Ishikawa (cell line): Measurements from ENCODE around the gene ORC1.

ENCODE experiments used
- CEBPB ChIP-seq: IDR thresholded peaks from 2 replicates; pipeline ENCODE4 v1.6.1; 2012
- CREB1 ChIP-seq: IDR thresholded peaks from 2 replicates; pipeline ENCODE4 v1.6.1; 2012; ENCODE audit warnings: low read depth
- EGR1 ChIP-seq: IDR thresholded peaks from 2 replicates; pipeline ENCODE4 v1.6.1; 2012
- EP300 ChIP-seq: IDR thresholded peaks from 2 replicates; pipeline ENCODE4 v1.6.1; 2012; ENCODE audit warnings: borderline replicate concordance
- FOXM1 ChIP-seq: IDR thresholded peaks from 2 replicates; pipeline ENCODE4 v1.6.1; 2012; ENCODE audit warnings: low read depth, borderline replicate concordance
- NFIC ChIP-seq: IDR thresholded peaks from 2 replicates; pipeline ENCODE4 v1.6.1; 2012
- RAD21 ChIP-seq: IDR thresholded peaks from 2 replicates; pipeline ENCODE4 v1.6.1; 2012; ENCODE audit warnings: low read depth
- TAF1 ChIP-seq: IDR thresholded peaks from 2 replicates; pipeline ENCODE4 v1.6.1; 2012; ENCODE audit warnings: low read depth, mild to moderate bottlenecking
- TCF12 ChIP-seq: IDR thresholded peaks from 2 replicates; pipeline ENCODE4 v1.6.1; 2012; ENCODE audit warnings: low read depth
- TEAD4 ChIP-seq: IDR thresholded peaks from 2 replicates; pipeline ENCODE4 v1.6.1; 2012
- YY1 ChIP-seq: IDR thresholded peaks from 2 replicates; pipeline ENCODE4 v1.6.1; 2012; ENCODE audit warnings: low read depth
- ZBTB7A ChIP-seq: IDR thresholded peaks from 2 replicates; pipeline ENCODE4 v1.6.1; 2012; ENCODE audit warnings: low read depth
- TF ChIP-seq, protein P1 (sequence below): IDR thresholded peaks from 2 replicates; pipeline ENCODE4 v1.6.1; 2012
- TF ChIP-seq, protein P2 (sequence below): IDR thresholded peaks from 2 replicates; pipeline ENCODE4 v1.6.1; 2012
- TF ChIP-seq, protein P3 (sequence below): IDR thresholded peaks from 2 replicates; pipeline ENCODE4 v1.6.1; 2012; ENCODE audit warnings: low read depth, mild to moderate bottlenecking

ORC1 gene

DNA sequence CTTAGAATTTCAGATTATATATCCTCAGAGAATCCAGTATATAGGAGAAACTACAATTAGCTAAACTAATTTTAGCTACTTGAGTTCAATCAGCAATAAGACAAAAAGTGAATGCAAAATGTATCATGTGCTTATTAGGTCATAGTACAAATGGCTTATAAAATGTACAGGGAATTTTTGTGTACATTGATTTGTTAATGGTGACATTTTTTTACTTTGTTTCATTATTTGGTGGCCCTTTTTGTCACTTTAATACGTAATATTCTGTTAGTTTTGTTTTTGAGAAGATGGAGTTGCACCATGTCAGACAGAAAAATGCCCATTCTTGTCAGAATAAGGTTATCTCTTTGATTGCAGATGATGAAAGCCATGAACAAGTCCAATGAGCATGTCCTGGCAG, 71.8 kb downstream of the ORC1 start:
- TF ChIP-seq TAF1: no peak
- no peak for TF ChIP-seq FOXM1
- no peak for TF ChIP-seq ZBTB7A
- TF ChIP-seq TCF12: no peak
- TF ChIP-seq YY1: no peak
- TF ChIP-seq CREB1: no peak

DNA sequence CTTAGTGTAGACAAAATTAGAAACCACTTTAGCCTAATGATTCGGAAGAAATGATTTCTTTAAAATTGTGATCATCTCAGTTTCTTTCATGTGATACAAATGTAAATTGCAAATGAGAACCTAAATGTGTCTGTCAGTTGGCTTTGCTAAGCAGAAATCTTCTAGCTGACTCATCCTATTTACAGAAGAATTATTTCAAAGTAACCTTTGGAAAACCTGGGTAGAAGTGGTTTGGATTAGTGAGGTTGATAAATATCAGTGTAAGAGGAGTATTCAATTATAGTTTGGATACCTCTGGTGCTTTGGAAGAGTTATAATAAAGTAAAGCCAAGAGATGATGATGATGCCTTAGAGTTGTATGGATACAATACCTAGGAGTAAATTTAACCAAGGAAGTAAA, 75.6 kb downstream of the ORC1 start:
- TF ChIP-seq, protein P1, sequence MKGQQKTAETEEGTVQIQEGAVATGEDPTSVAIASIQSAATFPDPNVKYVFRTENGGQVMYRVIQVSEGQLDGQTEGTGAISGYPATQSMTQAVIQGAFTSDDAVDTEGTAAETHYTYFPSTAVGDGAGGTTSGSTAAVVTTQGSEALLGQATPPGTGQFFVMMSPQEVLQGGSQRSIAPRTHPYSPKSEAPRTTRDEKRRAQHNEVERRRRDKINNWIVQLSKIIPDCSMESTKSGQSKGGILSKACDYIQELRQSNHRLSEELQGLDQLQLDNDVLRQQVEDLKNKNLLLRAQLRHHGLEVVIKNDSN: no peak
- no peak for TF ChIP-seq FOXM1
- TF ChIP-seq NFIC: no peak
- TF ChIP-seq YY1: no peak
- no peak for TF ChIP-seq TCF12
- no peak for TF ChIP-seq TEAD4
- TF ChIP-seq CREB1: no peak
- no peak for TF ChIP-seq TAF1
- TF ChIP-seq, protein P2, sequence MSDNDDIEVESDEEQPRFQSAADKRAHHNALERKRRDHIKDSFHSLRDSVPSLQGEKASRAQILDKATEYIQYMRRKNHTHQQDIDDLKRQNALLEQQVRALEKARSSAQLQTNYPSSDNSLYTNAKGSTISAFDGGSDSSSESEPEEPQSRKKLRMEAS: no peak
- TF ChIP-seq, protein P3, sequence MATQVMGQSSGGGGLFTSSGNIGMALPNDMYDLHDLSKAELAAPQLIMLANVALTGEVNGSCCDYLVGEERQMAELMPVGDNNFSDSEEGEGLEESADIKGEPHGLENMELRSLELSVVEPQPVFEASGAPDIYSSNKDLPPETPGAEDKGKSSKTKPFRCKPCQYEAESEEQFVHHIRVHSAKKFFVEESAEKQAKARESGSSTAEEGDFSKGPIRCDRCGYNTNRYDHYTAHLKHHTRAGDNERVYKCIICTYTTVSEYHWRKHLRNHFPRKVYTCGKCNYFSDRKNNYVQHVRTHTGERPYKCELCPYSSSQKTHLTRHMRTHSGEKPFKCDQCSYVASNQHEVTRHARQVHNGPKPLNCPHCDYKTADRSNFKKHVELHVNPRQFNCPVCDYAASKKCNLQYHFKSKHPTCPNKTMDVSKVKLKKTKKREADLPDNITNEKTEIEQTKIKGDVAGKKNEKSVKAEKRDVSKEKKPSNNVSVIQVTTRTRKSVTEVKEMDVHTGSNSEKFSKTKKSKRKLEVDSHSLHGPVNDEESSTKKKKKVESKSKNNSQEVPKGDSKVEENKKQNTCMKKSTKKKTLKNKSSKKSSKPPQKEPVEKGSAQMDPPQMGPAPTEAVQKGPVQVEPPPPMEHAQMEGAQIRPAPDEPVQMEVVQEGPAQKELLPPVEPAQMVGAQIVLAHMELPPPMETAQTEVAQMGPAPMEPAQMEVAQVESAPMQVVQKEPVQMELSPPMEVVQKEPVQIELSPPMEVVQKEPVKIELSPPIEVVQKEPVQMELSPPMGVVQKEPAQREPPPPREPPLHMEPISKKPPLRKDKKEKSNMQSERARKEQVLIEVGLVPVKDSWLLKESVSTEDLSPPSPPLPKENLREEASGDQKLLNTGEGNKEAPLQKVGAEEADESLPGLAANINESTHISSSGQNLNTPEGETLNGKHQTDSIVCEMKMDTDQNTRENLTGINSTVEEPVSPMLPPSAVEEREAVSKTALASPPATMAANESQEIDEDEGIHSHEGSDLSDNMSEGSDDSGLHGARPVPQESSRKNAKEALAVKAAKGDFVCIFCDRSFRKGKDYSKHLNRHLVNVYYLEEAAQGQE: no peak
- no peak for TF ChIP-seq EP300
- TF ChIP-seq CEBPB: no peak
- no peak for TF ChIP-seq RAD21
- no peak for TF ChIP-seq EGR1
- TF ChIP-seq ZBTB7A: no peak

DNA sequence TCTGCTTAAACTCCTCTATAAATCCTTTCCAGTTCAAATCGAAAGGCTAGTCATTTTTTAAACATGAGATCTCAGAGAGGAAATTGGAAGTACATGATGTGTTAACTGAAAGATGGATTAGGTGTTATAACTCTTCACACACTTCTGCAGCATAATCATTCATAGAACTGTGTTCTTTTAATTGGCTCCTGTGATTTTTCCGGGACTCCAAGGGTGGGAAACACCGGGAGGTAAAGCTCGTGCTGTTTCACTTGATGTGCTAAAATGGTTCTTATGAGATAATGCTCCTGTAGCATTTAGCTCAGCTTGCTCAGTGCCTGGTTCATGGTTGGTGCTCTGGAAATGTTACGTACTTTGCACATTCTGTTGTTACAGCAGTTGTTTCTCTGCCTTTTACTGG, 78.4 kb downstream of the ORC1 start:
- TF ChIP-seq, protein P2: no peak
- no peak for TF ChIP-seq ZBTB7A
- no peak for TF ChIP-seq EP300
- no peak for TF ChIP-seq YY1
- TF ChIP-seq, protein P1: no peak
- TF ChIP-seq TCF12: no peak
- TF ChIP-seq EGR1: no peak
- no peak for TF ChIP-seq TEAD4
- no peak for TF ChIP-seq RAD21

DNA sequence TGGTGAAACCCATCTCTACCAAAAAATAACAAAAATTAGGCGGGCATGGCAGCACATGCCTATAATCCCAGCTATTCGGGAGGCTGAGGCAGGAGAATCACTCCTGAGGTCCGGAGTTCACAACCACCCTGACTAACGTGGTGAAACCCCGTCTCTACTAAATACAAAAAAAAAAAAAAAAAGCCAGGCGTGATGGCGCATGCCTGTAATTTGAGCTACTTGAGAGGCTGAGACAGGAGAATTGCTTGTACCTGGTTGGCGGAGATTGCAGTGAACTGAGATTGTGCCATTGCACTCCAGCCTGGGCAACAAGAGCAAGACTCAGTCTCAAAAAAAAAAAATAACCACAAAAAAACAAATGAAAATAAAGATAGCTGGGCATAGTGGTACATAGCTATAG, 80.5 kb downstream of the ORC1 start:
- TF ChIP-seq TAF1 (no peak), YY1 (no peak), TEAD4 (no peak), CREB1 (no peak), EGR1 (no peak), CEBPB (no peak), RAD21 (no peak), NFIC (no peak), FOXM1 (no peak), ZBTB7A (no peak), TCF12 (no peak), EP300 (no peak)
- TF ChIP-seq, protein P3: no peak
- TF ChIP-seq, protein P1: no peak
- TF ChIP-seq, protein P2: no peak
